Measurements from ENCODE around the gene SURF1. TPM values are rescaled to one million over a fixed set of nuclear protein-coding genes. Genes with fewer than 3 reads are reported as not detected.
A peak's percentile ranks its signal among the peaks of the same experiment; 100 is the strongest.

SURF1 gene
- polyA plus RNA-seq, 3 donors = 60.5 to 140 (median 98.4) TPM

DNA sequence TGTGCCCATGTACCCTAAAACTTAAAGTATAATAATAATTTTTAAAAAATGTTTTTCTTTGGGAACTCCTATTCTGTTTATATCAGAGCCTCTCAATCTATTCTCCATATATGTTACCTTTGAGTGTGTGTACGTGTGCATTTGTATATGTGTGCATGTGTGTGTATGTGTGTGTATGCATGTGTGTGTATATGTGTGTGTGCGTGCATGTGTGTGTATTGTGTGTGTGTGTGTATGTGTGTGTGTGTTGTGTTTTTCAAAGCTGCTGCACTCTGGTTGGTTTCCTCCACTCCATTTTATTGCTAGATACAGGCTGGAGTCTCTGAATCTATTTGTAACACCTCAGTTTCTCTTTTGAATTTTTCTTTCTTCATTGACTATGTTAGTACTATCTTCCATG lies 40.3 kb downstream of the SURF1 start:
- Histone ChIP-seq H3K36me3 (replicated peaks in 1 of 2; ENCODE audit: control insufficient read depth in 1 of 2, insufficient read depth in 2 of 2, low read length in 2 of 2) (no peaks in the 10 kb centered on the region), H3K9me3 (replicated peaks in 1 of 2; ENCODE audit: control insufficient read depth in 1 of 2, insufficient read depth in 1 of 2, low read length in 2 of 2) (no peaks in the 10 kb centered on the region), H3K4me3 (replicated peaks in 1 of 3; ENCODE audit: low read depth in 2 of 3, low read length in 3 of 3) (no peak overlapping the region), H3K27ac (ENCODE audit: low read depth in 1 of 2, low read length in 2 of 2) (no peak overlapping the region), H3K4me2 (replicated peaks; ENCODE audit: extremely low read depth, low read length, poor library complexity, severe bottlenecking) (no peak overlapping the region), H3K27me3 (ENCODE audit: control insufficient read depth in 2 of 2, insufficient read depth in 2 of 2, low read length in 2 of 2) (no peaks in the 10 kb centered on the region), H2AFZ (ENCODE audit: insufficient read depth, low read depth, low read length, poor library complexity, severe bottlenecking) (no peak overlapping the region), H3K9ac (ENCODE audit: insufficient read depth, low read length, poor library complexity, severe bottlenecking) (no peak overlapping the region), H4K20me1 (ENCODE audit: insufficient read depth, low read length) (no peaks in the 10 kb centered on the region), H3K79me2 (ENCODE audit: insufficient read depth, low read length) (no peaks in the 10 kb centered on the region), H3K4me1 (ENCODE audit: control insufficient read depth in 1 of 2, insufficient read depth in 2 of 2, low read length in 2 of 2) (no peaks in the 10 kb centered on the region)
- H3K4me1 Mint-ChIP-seq = no peaks in the 10 kb centered on the region
- no peak for DNase-seq
- TF ChIP-seq, protein P1, sequence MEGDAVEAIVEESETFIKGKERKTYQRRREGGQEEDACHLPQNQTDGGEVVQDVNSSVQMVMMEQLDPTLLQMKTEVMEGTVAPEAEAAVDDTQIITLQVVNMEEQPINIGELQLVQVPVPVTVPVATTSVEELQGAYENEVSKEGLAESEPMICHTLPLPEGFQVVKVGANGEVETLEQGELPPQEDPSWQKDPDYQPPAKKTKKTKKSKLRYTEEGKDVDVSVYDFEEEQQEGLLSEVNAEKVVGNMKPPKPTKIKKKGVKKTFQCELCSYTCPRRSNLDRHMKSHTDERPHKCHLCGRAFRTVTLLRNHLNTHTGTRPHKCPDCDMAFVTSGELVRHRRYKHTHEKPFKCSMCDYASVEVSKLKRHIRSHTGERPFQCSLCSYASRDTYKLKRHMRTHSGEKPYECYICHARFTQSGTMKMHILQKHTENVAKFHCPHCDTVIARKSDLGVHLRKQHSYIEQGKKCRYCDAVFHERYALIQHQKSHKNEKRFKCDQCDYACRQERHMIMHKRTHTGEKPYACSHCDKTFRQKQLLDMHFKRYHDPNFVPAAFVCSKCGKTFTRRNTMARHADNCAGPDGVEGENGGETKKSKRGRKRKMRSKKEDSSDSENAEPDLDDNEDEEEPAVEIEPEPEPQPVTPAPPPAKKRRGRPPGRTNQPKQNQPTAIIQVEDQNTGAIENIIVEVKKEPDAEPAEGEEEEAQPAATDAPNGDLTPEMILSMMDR (IDR thresholded peaks at IDR 0.05) = no peak
- H3K27me3 Mint-ChIP-seq (ENCODE audit: low read depth in 3 of 3) = peaks cover 1 to 6% (median 2%) of the 10 kb centered on the region in 3 donors
- intact Hi-C loops (cut with micrococcal nuclease) = no loop called here
- peak overlapping the region in 1 of 7 donors; percentile 70 for H3K27ac Mint-ChIP-seq
- H3K9me3 Mint-ChIP-seq = peaks cover 0 to 3% (median 0%) of the 10 kb centered on the region in 7 donors
- WGBS (ENCODE audit: insufficient coverage) = 100% methylated on average over 1 of the region's 2 CpGs
- no peaks in the 10 kb centered on the region for H3K36me3 Mint-ChIP-seq
- no peak overlapping the region for H3K4me3 Mint-ChIP-seq

DNA sequence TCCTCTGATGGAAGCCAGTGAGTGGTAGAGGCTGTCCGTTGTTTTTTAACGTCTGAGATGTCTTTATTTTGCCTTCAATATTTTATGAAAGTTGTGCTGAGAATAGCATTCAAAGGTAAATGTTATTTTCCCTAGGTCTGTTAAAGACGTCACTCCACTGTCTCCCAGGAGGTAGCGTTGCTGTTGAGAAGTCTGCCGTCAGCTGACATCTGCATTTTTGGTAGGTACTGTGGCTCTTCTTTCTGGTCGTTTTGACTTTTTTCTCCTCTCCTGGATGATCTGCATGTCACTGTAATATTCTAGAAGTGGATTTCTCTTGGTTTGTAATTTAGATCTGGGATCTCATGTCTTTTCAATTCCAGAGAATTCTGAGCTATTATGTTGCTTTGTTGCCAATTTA lies 46.7 kb downstream of the SURF1 start:
- TF ChIP-seq, protein P1 (IDR thresholded peaks at IDR 0.05) = no peak
- no peaks in the 10 kb centered on the region for H4K20me1 ChIP-seq (ENCODE audit: insufficient read depth, low read length)
- H3K36me3 ChIP-seq (replicated peaks in 1 of 2; ENCODE audit: control insufficient read depth in 1 of 2, insufficient read depth in 2 of 2, low read length in 2 of 2) = no peaks in the 10 kb centered on the region
- H3K27me3 Mint-ChIP-seq (ENCODE audit: low read depth in 3 of 3) = peaks cover 4 to 10% (median 7%) of the 10 kb centered on the region in 3 donors
- no peak overlapping the region for H2AFZ ChIP-seq (ENCODE audit: insufficient read depth, low read depth, low read length, poor library complexity, severe bottlenecking)
- WGBS (ENCODE audit: insufficient coverage) = 94% methylated on average over 3 of the region's 6 CpGs
- H3K4me3 ChIP-seq (replicated peaks in 1 of 3; ENCODE audit: low read depth in 2 of 3, low read length in 3 of 3) = no peak overlapping the region
- H3K4me2 ChIP-seq (replicated peaks; ENCODE audit: extremely low read depth, low read length, poor library complexity, severe bottlenecking) = no peak overlapping the region
- no peak for DNase-seq
- no peaks in the 10 kb centered on the region for H3K79me2 ChIP-seq (ENCODE audit: insufficient read depth, low read length)
- no peak overlapping the region for H3K27ac Mint-ChIP-seq
- no peaks in the 10 kb centered on the region for H3K4me1 Mint-ChIP-seq
- no peaks in the 10 kb centered on the region for H3K36me3 Mint-ChIP-seq
- intact Hi-C loops (cut with micrococcal nuclease) = no loop called here
- H3K27ac ChIP-seq (ENCODE audit: low read depth in 1 of 2, low read length in 2 of 2) = no peak overlapping the region
- peaks cover 6 to 15% (median 8%) of the 10 kb centered on the region in 7 donors for H3K9me3 Mint-ChIP-seq
- no peaks in the 10 kb centered on the region for H3K27me3 ChIP-seq (ENCODE audit: control insufficient read depth in 2 of 2, insufficient read depth in 2 of 2, low read length in 2 of 2)
- no peaks in the 10 kb centered on the region for H3K4me1 ChIP-seq (ENCODE audit: control insufficient read depth in 1 of 2, insufficient read depth in 2 of 2, low read length in 2 of 2)
- H3K9me3 ChIP-seq (replicated peaks in 1 of 2; ENCODE audit: control insufficient read depth in 1 of 2, insufficient read depth in 1 of 2, low read length in 2 of 2) = peaks cover 0 to 5% of the 10 kb centered on the region in 2 donors
- H3K4me3 Mint-ChIP-seq = no peak overlapping the region
- H3K9ac ChIP-seq (ENCODE audit: insufficient read depth, low read length, poor library complexity, severe bottlenecking) = no peak overlapping the region

All from CD14-positive monocyte (primary cell).